ENCODE results near the gene SLC30A1. TPM values are rescaled to one million over a fixed set of nuclear protein-coding genes. Genes with fewer than 3 reads are reported as not detected.

SLC30A1 gene
- total and polyA plus RNA-seq, 10 of the 15 experiments (the other 5 are each of a cell fraction or from before 2014, with no cell fraction given), result 3.5 to 14.1 (median 8.8) TPM

DNA sequence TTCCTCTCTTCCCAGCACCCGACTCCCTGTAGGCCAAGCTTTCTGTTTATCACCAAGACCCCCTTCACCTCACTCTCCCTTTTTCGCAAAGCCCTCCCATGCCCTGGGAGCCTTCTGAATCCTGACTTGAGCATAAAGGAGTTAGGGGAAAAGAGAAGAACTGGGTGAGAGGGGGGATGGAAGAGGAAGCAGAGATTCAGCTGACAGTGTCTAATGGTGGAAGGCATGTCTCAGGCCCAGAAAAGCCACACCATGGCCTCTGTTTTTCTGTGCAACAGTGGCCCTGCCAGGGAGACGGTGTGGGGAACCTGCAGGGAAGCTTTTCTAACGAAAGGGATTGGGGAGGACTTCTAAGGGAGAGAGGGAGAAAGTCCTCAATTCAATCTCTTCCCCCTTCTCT, 32.9 kb upstream of the SLC30A1 start:
- Histone ChIP-seq H3K4me1 (ENCODE audit: control insufficient read depth, insufficient read depth, low read length) (peaks cover 8% of the 10 kb centered on the region), H3K36me3 (ENCODE audit: control insufficient read depth in 2 of 2, insufficient read depth in 2 of 2, low read length in 1 of 2) (no peaks in the 10 kb centered on the region), H4K20me1 (ENCODE audit: control insufficient read depth, insufficient read depth) (no peaks in the 10 kb centered on the region), H2AFZ (ENCODE audit: control insufficient read depth, low read depth, low read length) (peak overlapping the region; percentile 24), H3K9me3 (replicated peaks; ENCODE audit: control insufficient read depth, insufficient read depth, low read length) (no peaks in the 10 kb centered on the region), H3K9ac (ENCODE audit: control insufficient read depth, insufficient read depth, low read length) (no peak overlapping the region), H3K27me3 (replicated peaks in 1 of 2; ENCODE audit: control insufficient read depth in 2 of 2, insufficient read depth in 2 of 2, low read length in 1 of 2) (no peaks in the 10 kb centered on the region), H3K79me2 (ENCODE audit: control insufficient read depth, insufficient read depth, low read length) (no peaks in the 10 kb centered on the region), H3K4me3 (no peak overlapping the region), H3K4me2 (ENCODE audit: control insufficient read depth, insufficient read depth) (no peak overlapping the region), H3K27ac (ENCODE audit: control insufficient read depth, insufficient read depth) (no peak overlapping the region)
- FAIRE-seq (no peak), DNase-seq (ENCODE audit: low read depth, low spot score) (no peak), ATAC-seq (no peak)
- ChIA-PET RAD21 (ENCODE audit: unreplicated experiment) (no interaction called here), POLR2A (interaction anchor here (1.0 kb wide), 1 partner anchor 17 kb away, joined by 4 read pairs; no protein-coding TSS in a partner anchor), SMC1A (ENCODE audit: uncharacterized antibody, unreplicated experiment) (interaction anchor here (1.3 kb wide), 1 partner anchor 33 kb away, joined by 4 read pairs; the partner anchor contains the start of gene SLC30A1), CTCF (interaction anchor here (0.8 to 1.2 kb wide), 2 partner anchors 16 to 49 kb away, joined by 3 read pairs; no protein-coding TSS in a partner anchor)
- no TSS peak for BruUV-seq (replicated peaks)
- in situ Hi-C loops (cut with MboI) (no loop called here), intact Hi-C loops (cut with micrococcal nuclease; ENCODE audit: unreplicated experiment) (no loop called here)
- no peak for TF ChIP-seq HCFC1 (IDR thresholded peaks at IDR 0.05; ENCODE audit: low read length)
- TF ChIP-seq EED (IDR thresholded peaks at IDR 0.05; ENCODE audit: low read depth), result no peak
- no peak for TF ChIP-seq PAX5 (IDR thresholded peaks at IDR 0.05; ENCODE audit: borderline replicate concordance, low read depth, low read length)
- TF ChIP-seq SIX5 (IDR thresholded peaks at IDR 0.05; ENCODE audit: low read depth, low read length, severe bottlenecking), result no peak
- no peak for TF ChIP-seq CEBPZ (IDR thresholded peaks at IDR 0.05; ENCODE audit: low read depth, low read length)
- TF ChIP-seq GABPA (IDR thresholded peaks at IDR 0.05; ENCODE audit: low read depth), result no peak
- no peak for TF ChIP-seq MTA3 (IDR thresholded peaks at IDR 0.05; ENCODE audit: borderline replicate concordance, low read length)
- TF ChIP-seq POLR2AphosphoS2 (IDR thresholded peaks at IDR 0.05; ENCODE audit: low read depth, low read length), result no peak
- TF ChIP-seq SREBF2 (IDR thresholded peaks at IDR 0.05; ENCODE audit: low read length), result no peak
- no peak for TF ChIP-seq TBL1XR1 (IDR thresholded peaks at IDR 0.05; ENCODE audit: low read depth, low read length)
- TF ChIP-seq, protein P1, sequence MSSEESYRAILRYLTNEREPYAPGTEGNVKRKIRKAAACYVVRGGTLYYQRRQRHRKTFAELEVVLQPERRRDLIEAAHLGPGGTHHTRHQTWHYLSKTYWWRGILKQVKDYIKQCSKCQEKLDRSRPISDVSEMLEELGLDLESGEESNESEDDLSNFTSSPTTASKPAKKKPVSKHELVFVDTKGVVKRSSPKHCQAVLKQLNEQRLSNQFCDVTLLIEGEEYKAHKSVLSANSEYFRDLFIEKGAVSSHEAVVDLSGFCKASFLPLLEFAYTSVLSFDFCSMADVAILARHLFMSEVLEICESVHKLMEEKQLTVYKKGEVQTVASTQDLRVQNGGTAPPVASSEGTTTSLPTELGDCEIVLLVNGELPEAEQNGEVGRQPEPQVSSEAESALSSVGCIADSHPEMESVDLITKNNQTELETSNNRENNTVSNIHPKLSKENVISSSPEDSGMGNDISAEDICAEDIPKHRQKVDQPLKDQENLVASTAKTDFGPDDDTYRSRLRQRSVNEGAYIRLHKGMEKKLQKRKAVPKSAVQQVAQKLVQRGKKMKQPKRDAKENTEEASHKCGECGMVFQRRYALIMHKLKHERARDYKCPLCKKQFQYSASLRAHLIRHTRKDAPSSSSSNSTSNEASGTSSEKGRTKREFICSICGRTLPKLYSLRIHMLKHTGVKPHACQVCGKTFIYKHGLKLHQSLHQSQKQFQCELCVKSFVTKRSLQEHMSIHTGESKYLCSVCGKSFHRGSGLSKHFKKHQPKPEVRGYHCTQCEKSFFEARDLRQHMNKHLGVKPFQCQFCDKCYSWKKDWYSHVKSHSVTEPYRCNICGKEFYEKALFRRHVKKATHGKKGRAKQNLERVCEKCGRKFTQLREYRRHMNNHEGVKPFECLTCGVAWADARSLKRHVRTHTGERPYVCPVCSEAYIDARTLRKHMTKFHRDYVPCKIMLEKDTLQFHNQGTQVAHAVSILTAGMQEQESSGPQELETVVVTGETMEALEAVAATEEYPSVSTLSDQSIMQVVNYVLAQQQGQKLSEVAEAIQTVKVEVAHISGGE (CRISPR knock-in tag; IDR thresholded peaks at IDR 0.05), result no peak
- TF ChIP-seq, protein P2, sequence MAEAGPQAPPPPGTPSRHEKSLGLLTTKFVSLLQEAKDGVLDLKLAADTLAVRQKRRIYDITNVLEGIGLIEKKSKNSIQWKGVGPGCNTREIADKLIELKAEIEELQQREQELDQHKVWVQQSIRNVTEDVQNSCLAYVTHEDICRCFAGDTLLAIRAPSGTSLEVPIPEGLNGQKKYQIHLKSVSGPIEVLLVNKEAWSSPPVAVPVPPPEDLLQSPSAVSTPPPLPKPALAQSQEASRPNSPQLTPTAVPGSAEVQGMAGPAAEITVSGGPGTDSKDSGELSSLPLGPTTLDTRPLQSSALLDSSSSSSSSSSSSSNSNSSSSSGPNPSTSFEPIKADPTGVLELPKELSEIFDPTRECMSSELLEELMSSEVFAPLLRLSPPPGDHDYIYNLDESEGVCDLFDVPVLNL (IDR thresholded peaks at IDR 0.05; ENCODE audit: low read depth, low read length), result no peak
- no peak for TF ChIP-seq IRF5 (IDR thresholded peaks at IDR 0.05; ENCODE audit: borderline replicate concordance)
- TF ChIP-seq, protein P3, sequence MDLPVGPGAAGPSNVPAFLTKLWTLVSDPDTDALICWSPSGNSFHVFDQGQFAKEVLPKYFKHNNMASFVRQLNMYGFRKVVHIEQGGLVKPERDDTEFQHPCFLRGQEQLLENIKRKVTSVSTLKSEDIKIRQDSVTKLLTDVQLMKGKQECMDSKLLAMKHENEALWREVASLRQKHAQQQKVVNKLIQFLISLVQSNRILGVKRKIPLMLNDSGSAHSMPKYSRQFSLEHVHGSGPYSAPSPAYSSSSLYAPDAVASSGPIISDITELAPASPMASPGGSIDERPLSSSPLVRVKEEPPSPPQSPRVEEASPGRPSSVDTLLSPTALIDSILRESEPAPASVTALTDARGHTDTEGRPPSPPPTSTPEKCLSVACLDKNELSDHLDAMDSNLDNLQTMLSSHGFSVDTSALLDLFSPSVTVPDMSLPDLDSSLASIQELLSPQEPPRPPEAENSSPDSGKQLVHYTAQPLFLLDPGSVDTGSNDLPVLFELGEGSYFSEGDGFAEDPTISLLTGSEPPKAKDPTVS (IDR thresholded peaks at IDR 0.05; ENCODE audit: low read depth, low read length), result no peak
- 46% methylated on average over 4 of the region's 4 CpGs for WGBS (ENCODE audit: insufficient coverage, insufficient replicate concordance, low lambda C conversion rate, missing lambda C conversion rate)
